ENCODE data around the gene TAS2R46. TPM values are rescaled to one million over a fixed set of nuclear protein-coding genes. Genes with fewer than 3 reads are reported as not detected.
"Not testable (repeated sequence)": the region's sequence is repeated elsewhere in the genome, so short reads cannot be mapped to it uniquely, and the experiment has no call there.

TAS2R46 gene
- total and polyA plus RNA-seq, 4 experiments from 2014 or later, result 0.22 to 1.3 (median 1.1) TPM; not detected in 1

DNA sequence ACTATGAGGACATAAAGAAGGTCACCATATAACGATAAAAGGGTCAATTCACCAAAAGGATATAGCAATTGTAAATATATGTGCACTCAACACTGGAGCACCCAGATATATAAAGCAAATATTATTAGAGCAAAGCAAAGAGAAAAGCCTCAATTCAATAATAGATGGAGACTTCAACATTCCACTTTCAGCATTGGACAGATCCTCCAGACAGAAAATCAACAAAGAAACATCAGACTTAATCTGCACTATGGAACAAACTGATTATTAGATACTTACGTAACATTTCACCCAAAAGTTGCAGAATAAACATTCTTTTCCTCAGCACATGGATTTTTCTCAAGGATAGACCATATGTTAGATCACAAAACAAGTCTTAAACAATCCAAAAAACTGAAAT lies 20.7 kb downstream of the TAS2R46 start:
- H3K36me3 ChIP-seq (ENCODE audit: insufficient read depth, low read length); DNase-seq; H3K4me3 Mint-ChIP-seq; POLR2A ChIA-PET (ENCODE audit: partially characterized antibody); CTCF ChIA-PET (ENCODE audit: partially characterized antibody); H3K27me3 Mint-ChIP-seq; H3K27ac ChIP-seq (ENCODE audit: low read depth, low read length); H3K4me1 ChIP-seq (ENCODE audit: insufficient read depth, low read length); H3K27me3 ChIP-seq (ENCODE audit: insufficient read depth, low read length); H3K9me3 Mint-ChIP-seq; H3K27ac Mint-ChIP-seq; intact Hi-C loops (cut with micrococcal nuclease); H3K9me3 ChIP-seq (ENCODE audit: control insufficient read depth in 1 of 2, low read length in 2 of 2); H3K4me3 ChIP-seq (ENCODE audit: low read length in 2 of 2): not testable (repeated sequence)
- H3K36me3 Mint-ChIP-seq, result peaks cover 51 to 70% of the 10 kb centered on the region in 2 donors
- peaks cover 0 to 25% (median 9%) of the 10 kb centered on the region in 4 donors for H3K4me1 Mint-ChIP-seq

DNA sequence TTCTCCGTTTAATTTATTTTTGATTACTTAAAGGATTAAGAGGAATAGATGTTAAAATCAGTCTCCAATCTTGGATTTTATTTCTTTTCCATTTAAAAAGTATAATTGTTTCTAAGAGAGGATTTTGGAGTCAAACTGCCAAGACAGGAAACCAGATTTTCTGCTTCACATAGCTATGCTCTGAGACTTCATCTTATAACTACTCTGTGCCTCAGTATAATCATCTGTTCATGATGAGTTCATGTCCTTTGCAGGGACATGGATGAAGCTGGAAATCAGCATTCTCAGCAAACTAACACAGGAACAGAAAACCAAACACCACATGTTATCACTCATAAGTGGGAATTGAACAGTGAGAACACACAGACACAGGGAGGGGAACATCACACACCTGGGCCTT lies 21.9 kb downstream of the TAS2R46 start:
- Histone ChIP-seq H3K27me3 (ENCODE audit: insufficient read depth, low read length) (no peaks in the 10 kb centered on the region), H3K36me3 (ENCODE audit: insufficient read depth, low read length) (no peaks in the 10 kb centered on the region), H3K4me1 (ENCODE audit: insufficient read depth, low read length) (no peaks in the 10 kb centered on the region), H3K27ac (ENCODE audit: low read depth, low read length) (no peak overlapping the region), H3K4me3 (ENCODE audit: low read length in 2 of 2) (no peak overlapping the region), H3K9me3 (ENCODE audit: control insufficient read depth in 1 of 2, low read length in 2 of 2) (no peaks in the 10 kb centered on the region)
- Mint-ChIP-seq H3K36me3 (peaks cover 47 to 70% of the 10 kb centered on the region in 2 donors), H3K27ac (no peak overlapping the region), H3K9me3 (peaks cover 0 to 5% (median 0%) of the 10 kb centered on the region in 8 donors), H3K4me1 (peaks cover 0 to 24% (median 9%) of the 10 kb centered on the region in 4 donors), H3K27me3 (no peaks in the 10 kb centered on the region), H3K4me3 (no peak overlapping the region)
- CTCF ChIA-PET (ENCODE audit: partially characterized antibody), result interaction anchor here (0.8 kb wide), 1 partner anchor 160 kb away, joined by 3 read pairs; no protein-coding TSS in a partner anchor
- intact Hi-C loops (cut with micrococcal nuclease), result no loop called here
- POLR2A ChIA-PET (ENCODE audit: partially characterized antibody), result no interaction called here
- DNase-seq, result no peak

DNA sequence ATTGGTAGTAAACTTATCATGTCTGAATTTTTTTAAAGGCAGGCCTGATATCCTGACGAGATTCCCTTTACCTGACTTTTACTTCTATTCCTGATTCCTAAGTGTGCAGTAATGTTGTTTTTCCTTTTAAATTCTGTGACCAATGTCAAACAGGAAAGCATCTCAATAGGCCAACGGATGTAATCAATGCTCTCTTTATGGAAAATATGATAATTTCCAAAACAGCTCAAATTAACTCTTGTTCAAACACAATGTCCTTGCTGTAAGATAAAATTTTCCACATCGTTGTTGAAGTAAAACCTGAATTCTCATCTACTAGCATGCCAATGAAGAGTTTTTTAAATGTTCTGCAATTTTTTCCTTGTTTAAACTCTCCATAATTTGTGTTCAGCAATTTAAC lies 22.9 kb downstream of the TAS2R46 start:
- peaks cover 0 to 5% (median 0%) of the 10 kb centered on the region in 8 donors for H3K9me3 Mint-ChIP-seq
- no peak overlapping the region for H3K4me3 ChIP-seq (ENCODE audit: low read length in 2 of 2)
- ChIA-PET CTCF (ENCODE audit: partially characterized antibody) (no interaction called here), POLR2A (ENCODE audit: partially characterized antibody) (no interaction called here)
- intact Hi-C loops (cut with micrococcal nuclease), result loop anchor here (1.0 kb wide), 1 partner anchor 26 kb away; no protein-coding TSS in a partner anchor
- DNase-seq, result no peak
- H3K4me1 ChIP-seq (ENCODE audit: insufficient read depth, low read length), result no peaks in the 10 kb centered on the region
- no peaks in the 10 kb centered on the region for H3K27me3 Mint-ChIP-seq
- H3K27ac ChIP-seq (ENCODE audit: low read depth, low read length), result no peak overlapping the region
- no peak overlapping the region for H3K4me3 Mint-ChIP-seq
- no peaks in the 10 kb centered on the region for H3K9me3 ChIP-seq (ENCODE audit: control insufficient read depth in 1 of 2, low read length in 2 of 2)
- no peak overlapping the region for H3K27ac Mint-ChIP-seq
- H3K4me1 Mint-ChIP-seq, result peaks cover 0 to 16% (median 6%) of the 10 kb centered on the region in 4 donors
- H3K36me3 Mint-ChIP-seq, result peaks cover 38 to 62% of the 10 kb centered on the region in 2 donors
- no peaks in the 10 kb centered on the region for H3K36me3 ChIP-seq (ENCODE audit: insufficient read depth, low read length)
- H3K27me3 ChIP-seq (ENCODE audit: insufficient read depth, low read length), result no peaks in the 10 kb centered on the region

- intact Hi-C loops (cut with micrococcal nuclease); H3K27ac ChIP-seq (ENCODE audit: low read depth, low read length); CTCF ChIA-PET (ENCODE audit: partially characterized antibody); DNase-seq; H3K36me3 ChIP-seq (ENCODE audit: insufficient read depth, low read length); H3K4me3 ChIP-seq (ENCODE audit: low read length in 2 of 2); H3K27ac Mint-ChIP-seq; H3K27me3 ChIP-seq (ENCODE audit: insufficient read depth, low read length); H3K4me1 Mint-ChIP-seq; H3K4me3 Mint-ChIP-seq; H3K9me3 Mint-ChIP-seq; H3K27me3 Mint-ChIP-seq; H3K4me1 ChIP-seq (ENCODE audit: insufficient read depth, low read length); POLR2A ChIA-PET (ENCODE audit: partially characterized antibody); H3K9me3 ChIP-seq (ENCODE audit: control insufficient read depth in 1 of 2, low read length in 2 of 2): not testable (repeated sequence)
- H3K36me3 Mint-ChIP-seq, result peaks cover 24 to 48% of the 10 kb centered on the region in 2 donors
Measured at GRCh38 chr12:11033959-11034358, 28.1 kb downstream of the TAS2R46 start.

DNA sequence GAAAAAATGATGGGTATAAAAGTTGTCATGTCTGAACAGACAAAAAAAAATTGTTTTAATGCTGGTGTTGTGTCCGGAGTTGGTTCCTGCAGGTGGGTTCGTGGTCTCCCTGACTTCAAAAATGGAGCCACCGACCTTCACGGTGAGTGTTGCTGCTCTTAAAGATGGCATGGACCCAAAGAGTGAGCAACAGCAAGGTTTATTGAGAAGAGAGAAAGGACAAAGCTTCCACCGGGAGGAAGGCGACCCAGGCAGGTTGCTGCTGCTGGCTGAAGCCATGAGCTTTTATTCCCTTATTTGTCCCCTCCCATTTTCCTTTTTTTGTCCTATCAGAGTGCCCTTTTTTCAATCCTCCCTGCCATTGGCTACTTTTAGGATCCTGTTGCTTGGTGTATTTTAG lies 30.8 kb downstream of the TAS2R46 start, which contains the start of gene TAS2R31:
TAS2R31 (minus strand) TSS at position 101 of the 400 bp plus-strand sequence; CDS start at position 29, 72 bp downstream.
- DNase-seq, result no peak
- ChIA-PET POLR2A (ENCODE audit: partially characterized antibody) (no interaction called here), CTCF (ENCODE audit: partially characterized antibody) (no interaction called here)
- Histone ChIP-seq H3K36me3 (ENCODE audit: insufficient read depth, low read length) (no peaks in the 10 kb centered on the region), H3K4me3 (ENCODE audit: low read length in 2 of 2) (no peak within 1 kb of the TSS), H3K27me3 (ENCODE audit: insufficient read depth, low read length) (no peaks in the 10 kb centered on the region), H3K9me3 (ENCODE audit: control insufficient read depth in 1 of 2, low read length in 2 of 2) (no peaks in the 10 kb centered on the region), H3K4me1 (ENCODE audit: insufficient read depth, low read length) (no peaks in the 10 kb centered on the region), H3K27ac (ENCODE audit: low read depth, low read length) (no peak within 1 kb of the TSS)
- Mint-ChIP-seq H3K27ac (peak within 1 kb of the TSS in 1 of 7 donors; percentile 23), H3K9me3 (no peaks in the 10 kb centered on the region), H3K4me1 (peaks cover 0 to 5% (median under 1%) of the 10 kb centered on the region in 4 donors), H3K27me3 (no peaks in the 10 kb centered on the region), H3K36me3 (peaks cover 32 to 56% of the 10 kb centered on the region in 2 donors), H3K4me3 (no peak within 1 kb of the TSS)
- intact Hi-C loops (cut with micrococcal nuclease), result no loop called here

DNA sequence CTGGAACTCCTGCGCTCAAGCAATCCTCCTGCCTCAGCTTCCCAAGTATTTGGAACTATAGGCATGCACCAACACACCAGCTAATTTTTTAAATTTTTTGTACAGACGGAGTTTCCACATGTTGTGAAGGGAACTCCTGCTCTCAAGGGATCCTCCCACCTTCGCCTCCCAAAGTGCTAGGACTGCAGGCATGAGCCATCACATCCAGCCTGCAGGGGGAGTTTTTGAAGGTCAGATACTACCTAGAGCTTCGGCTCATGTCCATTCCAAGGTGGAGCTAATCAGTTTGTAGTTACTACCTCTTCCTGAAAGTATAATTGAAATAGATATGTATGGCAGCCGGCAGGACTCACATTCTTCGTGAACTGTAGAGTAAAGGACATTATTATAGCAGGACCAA lies 36.0 kb downstream of the TAS2R46 start:
- Mint-ChIP-seq H3K27ac (no peak overlapping the region), H3K9me3 (peaks cover 0 to 6% (median 4%) of the 10 kb centered on the region in 8 donors), H3K4me3 (no peak overlapping the region), H3K27me3 (no peaks in the 10 kb centered on the region), H3K36me3 (peaks cover 36 to 52% of the 10 kb centered on the region in 2 donors), H3K4me1 (peaks cover 0 to 8% (median 3%) of the 10 kb centered on the region in 4 donors)
- Histone ChIP-seq H3K27ac (ENCODE audit: low read depth, low read length) (no peak overlapping the region), H3K27me3 (ENCODE audit: insufficient read depth, low read length) (no peaks in the 10 kb centered on the region), H3K4me1 (ENCODE audit: insufficient read depth, low read length) (no peaks in the 10 kb centered on the region), H3K9me3 (ENCODE audit: control insufficient read depth in 1 of 2, low read length in 2 of 2) (no peaks in the 10 kb centered on the region), H3K36me3 (ENCODE audit: insufficient read depth, low read length) (no peaks in the 10 kb centered on the region), H3K4me3 (ENCODE audit: low read length in 2 of 2) (no peak overlapping the region)
- POLR2A ChIA-PET (ENCODE audit: partially characterized antibody), result no interaction called here
- intact Hi-C loops (cut with micrococcal nuclease), result no loop called here
- no peak for DNase-seq
- CTCF ChIA-PET (ENCODE audit: partially characterized antibody), result no interaction called here

- H3K27ac ChIP-seq (ENCODE audit: low read depth, low read length), result no peak overlapping the region
- H3K27ac Mint-ChIP-seq, result no peak overlapping the region
- POLR2A ChIA-PET (ENCODE audit: partially characterized antibody), result no interaction called here
- DNase-seq, result no peak
- H3K27me3 ChIP-seq (ENCODE audit: insufficient read depth, low read length), result no peaks in the 10 kb centered on the region
- H3K4me1 Mint-ChIP-seq, result peaks cover 0 to 8% (median 3%) of the 10 kb centered on the region in 4 donors
- H3K4me3 ChIP-seq (ENCODE audit: low read length in 2 of 2), result no peak overlapping the region
- H3K9me3 ChIP-seq (ENCODE audit: control insufficient read depth in 1 of 2, low read length in 2 of 2), result no peaks in the 10 kb centered on the region
- intact Hi-C loops (cut with micrococcal nuclease), result no loop called here
- H3K27me3 Mint-ChIP-seq, result no peaks in the 10 kb centered on the region
- CTCF ChIA-PET (ENCODE audit: partially characterized antibody), result no interaction called here
- no peaks in the 10 kb centered on the region for H3K4me1 ChIP-seq (ENCODE audit: insufficient read depth, low read length)
- H3K36me3 ChIP-seq (ENCODE audit: insufficient read depth, low read length), result no peaks in the 10 kb centered on the region
- peaks cover 0 to 6% (median 4%) of the 10 kb centered on the region in 8 donors for H3K9me3 Mint-ChIP-seq
- no peak overlapping the region for H3K4me3 Mint-ChIP-seq
- peaks cover 30 to 42% of the 10 kb centered on the region in 2 donors for H3K36me3 Mint-ChIP-seq
Measured at GRCh38 chr12:11023387-11023786, 38.7 kb downstream of the TAS2R46 start.

All from CD4-positive, alpha-beta memory T cell (primary cell).